Measurements from ENCODE around the gene STXBP5.

The STXBP5 gene

GRCh38 chr6:147211349-147211748 is 7.1 kb downstream of the STXBP5 start:
- no peak for DNase-seq (ENCODE audit: low spot score)

GRCh38 chr6:147211831-147212230 is 7.6 kb downstream of the STXBP5 start:
- DNase-seq (ENCODE audit: low spot score): no peak

GRCh38 chr6:147212622-147213021 is 8.4 kb downstream of the STXBP5 start:
- no peak for DNase-seq (ENCODE audit: low spot score)

- DNase-seq (ENCODE audit: low spot score): no peak
Measured at GRCh38 chr6:147213772-147214171, 9.6 kb downstream of the STXBP5 start.

- DNase-seq (ENCODE audit: low spot score): no peak
Measured at GRCh38 chr6:147214248-147215227, 10.3 kb downstream of the STXBP5 start.

GRCh38 chr6:147216915-147217314 is 12.7 kb downstream of the STXBP5 start:
- DNase-seq (ENCODE audit: low spot score): no peak

- DNase-seq (ENCODE audit: low spot score): no peak
Measured at GRCh38 chr6:147217840-147218404, 13.7 kb downstream of the STXBP5 start.

GRCh38 chr6:147218797-147219196 is 14.6 kb downstream of the STXBP5 start:
- DNase-seq (ENCODE audit: low spot score): no peak

- no peak for DNase-seq (ENCODE audit: low spot score)
Measured at GRCh38 chr6:147219463-147219862, 15.2 kb downstream of the STXBP5 start.

GRCh38 chr6:147220345-147220744 is 16.1 kb downstream of the STXBP5 start:
- DNase-seq (ENCODE audit: low spot score): no peak

- DNase-seq (ENCODE audit: low spot score): no peak
Measured at GRCh38 chr6:147221739-147222138, 17.5 kb downstream of the STXBP5 start.

GRCh38 chr6:147222160-147222838 is 18.1 kb downstream of the STXBP5 start:
- DNase-seq (ENCODE audit: low spot score): no peak

GRCh38 chr6:147223736-147224135 is 19.5 kb downstream of the STXBP5 start:
- DNase-seq (ENCODE audit: low spot score): no peak

GRCh38 chr6:147226163-147226724 is 22.0 kb downstream of the STXBP5 start:
- DNase-seq (ENCODE audit: low spot score): no peak

- no peak for DNase-seq (ENCODE audit: low spot score)
Measured at GRCh38 chr6:147226877-147227276, 22.7 kb downstream of the STXBP5 start.

GRCh38 chr6:147227770-147228320 is 23.6 kb downstream of the STXBP5 start:
- DNase-seq (ENCODE audit: low spot score): no peak

- DNase-seq (ENCODE audit: low spot score): no peak
Measured at GRCh38 chr6:147231589-147231988, 27.4 kb downstream of the STXBP5 start.

GRCh38 chr6:147234685-147235084 is 30.5 kb downstream of the STXBP5 start:
- no peak for DNase-seq (ENCODE audit: low spot score)

- DNase-seq (ENCODE audit: low spot score): no peak
Measured at GRCh38 chr6:147238164-147238563, 33.9 kb downstream of the STXBP5 start.

GRCh38 chr6:147238906-147239305 is 34.7 kb downstream of the STXBP5 start:
- DNase-seq (ENCODE audit: low spot score): no peak

- no peak for DNase-seq (ENCODE audit: low spot score)
Measured at GRCh38 chr6:147244832-147245231, 40.6 kb downstream of the STXBP5 start.

- no peak for DNase-seq (ENCODE audit: low spot score)
Measured at GRCh38 chr6:147245693-147246092, 41.5 kb downstream of the STXBP5 start.
